ENCODE data around the gene NDUFS6.

Gene NDUFS6

DNA sequence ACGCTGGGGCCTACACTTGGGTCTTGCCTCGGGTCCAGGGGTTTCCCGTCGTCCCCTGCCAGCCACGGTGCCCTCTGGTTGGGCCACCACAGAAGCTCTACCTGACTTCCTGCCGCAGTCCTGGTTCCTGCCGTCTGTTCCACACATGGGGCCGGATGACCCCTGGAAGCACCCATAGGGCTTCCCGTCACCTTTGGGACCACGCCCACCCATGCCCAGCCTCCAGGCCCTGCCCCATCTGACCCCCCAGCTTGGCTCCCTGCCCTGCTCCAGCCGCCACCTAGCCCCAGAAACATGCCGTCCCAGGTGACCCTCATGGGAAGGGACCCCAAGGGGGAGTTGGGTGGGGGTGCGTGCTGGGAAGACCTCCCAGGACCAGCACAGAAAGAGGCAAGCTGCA, 15.2 kb upstream of the NDUFS6 start:
- H3K27me3 ChIP-seq (ENCODE audit: control insufficient read depth, low read length): no peaks in the 10 kb centered on the region
- H4K20me1 ChIP-seq (ENCODE audit: control insufficient read depth, insufficient read depth, low read depth, low read length): no peaks in the 10 kb centered on the region
- H3K27ac ChIP-seq (ENCODE audit: low read depth, low read length): no peak overlapping the region
- TF ChIP-seq, protein P1, sequence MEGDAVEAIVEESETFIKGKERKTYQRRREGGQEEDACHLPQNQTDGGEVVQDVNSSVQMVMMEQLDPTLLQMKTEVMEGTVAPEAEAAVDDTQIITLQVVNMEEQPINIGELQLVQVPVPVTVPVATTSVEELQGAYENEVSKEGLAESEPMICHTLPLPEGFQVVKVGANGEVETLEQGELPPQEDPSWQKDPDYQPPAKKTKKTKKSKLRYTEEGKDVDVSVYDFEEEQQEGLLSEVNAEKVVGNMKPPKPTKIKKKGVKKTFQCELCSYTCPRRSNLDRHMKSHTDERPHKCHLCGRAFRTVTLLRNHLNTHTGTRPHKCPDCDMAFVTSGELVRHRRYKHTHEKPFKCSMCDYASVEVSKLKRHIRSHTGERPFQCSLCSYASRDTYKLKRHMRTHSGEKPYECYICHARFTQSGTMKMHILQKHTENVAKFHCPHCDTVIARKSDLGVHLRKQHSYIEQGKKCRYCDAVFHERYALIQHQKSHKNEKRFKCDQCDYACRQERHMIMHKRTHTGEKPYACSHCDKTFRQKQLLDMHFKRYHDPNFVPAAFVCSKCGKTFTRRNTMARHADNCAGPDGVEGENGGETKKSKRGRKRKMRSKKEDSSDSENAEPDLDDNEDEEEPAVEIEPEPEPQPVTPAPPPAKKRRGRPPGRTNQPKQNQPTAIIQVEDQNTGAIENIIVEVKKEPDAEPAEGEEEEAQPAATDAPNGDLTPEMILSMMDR (IDR thresholded peaks at IDR 0.05; ENCODE audit: low read depth, low read length, poor library complexity, severe bottlenecking): no peak
- TF ChIP-seq EZH2phosphoT487 (IDR thresholded peaks at IDR 0.05; ENCODE audit: borderline replicate concordance, low read length): no peak
- no peaks in the 10 kb centered on the region for H3K9me3 ChIP-seq (ENCODE audit: control insufficient read depth, insufficient read depth, low read length)
- H3F3A ChIP-seq (ENCODE audit: control insufficient read depth, insufficient read depth): peaks cover 18% of the 10 kb centered on the region
- H3K4me1 ChIP-seq (ENCODE audit: control insufficient read depth, low read length): peaks cover 71% of the 10 kb centered on the region
- H3K79me2 ChIP-seq (ENCODE audit: control insufficient read depth, low read length): no peaks in the 10 kb centered on the region
- H3K9me2 ChIP-seq (replicated peaks; ENCODE audit: control insufficient read depth, low read length): no peaks in the 10 kb centered on the region
- H3K4me2 ChIP-seq (ENCODE audit: low read length): no peak overlapping the region
- no peak overlapping the region for H3K4me3 ChIP-seq (ENCODE audit: low read length)
- no peaks in the 10 kb centered on the region for H3K36me3 ChIP-seq (ENCODE audit: control insufficient read depth, low read length)

DNA sequence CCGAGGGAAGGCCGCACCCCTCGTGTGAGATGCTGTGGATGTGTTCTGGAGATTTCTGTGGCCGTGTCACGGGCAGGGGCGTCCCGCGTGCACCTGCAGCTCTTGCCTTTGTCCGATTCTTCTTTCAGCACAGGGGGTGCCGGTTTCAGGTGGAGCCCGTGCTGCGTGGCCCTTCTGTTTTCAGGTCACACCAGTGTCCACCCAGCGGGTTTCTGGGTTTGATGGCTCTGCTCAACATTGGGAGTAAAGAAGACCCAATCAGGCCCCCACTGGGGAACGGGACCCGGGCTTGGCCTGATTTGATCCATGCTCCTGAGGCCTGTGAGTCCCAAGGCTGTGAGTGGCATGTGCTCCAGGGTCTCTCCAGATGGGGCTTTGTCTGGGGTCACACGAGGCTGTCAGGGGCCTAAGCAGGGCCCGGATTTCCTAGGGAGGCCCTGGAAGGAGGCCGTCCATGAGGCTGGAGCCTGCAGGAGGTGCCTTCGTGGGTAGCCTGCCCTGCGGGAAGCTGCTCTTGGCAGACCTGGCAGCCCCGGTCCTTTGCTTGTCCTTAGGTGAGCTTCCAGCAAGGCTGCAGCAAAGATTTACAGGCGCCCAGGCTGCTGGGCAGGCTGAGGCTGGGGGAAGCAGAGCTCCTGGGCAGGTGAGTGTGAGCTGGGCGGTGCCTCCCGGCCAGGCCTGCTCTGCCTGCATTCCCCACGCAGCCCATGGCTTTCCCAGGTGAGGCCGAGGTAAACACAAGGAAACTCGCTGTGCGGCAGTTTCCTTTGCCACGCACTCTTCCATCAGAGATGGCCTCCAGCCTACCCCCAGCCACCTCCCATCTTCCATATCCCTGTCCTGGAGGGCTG, 14.4 kb upstream of the NDUFS6 start:
- Histone ChIP-seq H3K4me3 (ENCODE audit: low read length) (no peak overlapping the region), H3K9me2 (replicated peaks; ENCODE audit: control insufficient read depth, low read length) (no peaks in the 10 kb centered on the region), H3K9me3 (ENCODE audit: control insufficient read depth, insufficient read depth, low read length) (no peaks in the 10 kb centered on the region), H3K4me1 (ENCODE audit: control insufficient read depth, low read length) (peaks cover 71% of the 10 kb centered on the region), H3K27ac (ENCODE audit: low read depth, low read length) (no peak overlapping the region), H3K27me3 (ENCODE audit: control insufficient read depth, low read length) (no peaks in the 10 kb centered on the region), H3K79me2 (ENCODE audit: control insufficient read depth, low read length) (no peaks in the 10 kb centered on the region), H3K4me2 (ENCODE audit: low read length) (no peak overlapping the region), H3K36me3 (ENCODE audit: control insufficient read depth, low read length) (no peaks in the 10 kb centered on the region), H3F3A (ENCODE audit: control insufficient read depth, insufficient read depth) (peaks cover 19% of the 10 kb centered on the region), H4K20me1 (ENCODE audit: control insufficient read depth, insufficient read depth, low read depth, low read length) (no peaks in the 10 kb centered on the region)
- TF ChIP-seq EZH2phosphoT487 (IDR thresholded peaks at IDR 0.05; ENCODE audit: borderline replicate concordance, low read length): no peak
- TF ChIP-seq, protein P1 (IDR thresholded peaks at IDR 0.05; ENCODE audit: low read depth, low read length, poor library complexity, severe bottlenecking): no peak

DNA sequence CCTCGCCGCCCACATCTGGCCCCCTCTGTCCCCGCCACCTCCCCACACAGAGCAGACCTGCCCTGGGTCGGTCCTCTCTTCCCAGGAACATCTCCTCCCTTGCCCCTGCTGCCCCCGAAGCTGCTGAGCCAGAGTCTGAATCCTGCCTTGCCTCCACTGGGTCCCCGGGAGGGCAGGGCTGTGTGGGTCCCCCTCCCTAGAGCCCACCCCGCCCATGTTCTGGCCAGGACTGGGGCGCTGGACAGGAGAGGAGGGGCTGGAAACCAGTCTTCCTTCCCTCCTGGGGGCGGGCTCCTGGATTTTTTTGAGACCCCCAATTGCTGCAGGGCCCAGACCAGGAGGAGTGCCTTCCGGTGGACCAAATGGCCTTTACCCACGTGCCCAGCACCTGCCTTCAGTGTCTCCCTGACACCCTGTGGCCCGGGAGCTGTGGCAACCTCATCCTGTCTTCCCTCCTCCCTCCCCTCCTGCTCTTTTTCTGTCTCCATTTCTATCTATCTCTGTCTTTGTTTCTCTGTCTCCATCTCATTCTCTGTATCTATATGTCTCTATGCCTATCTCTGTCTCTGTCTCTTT, 13.6 kb upstream of the NDUFS6 start:
- no peak overlapping the region for H3K4me2 ChIP-seq (ENCODE audit: low read length)

More for the DNA sequence above, 13.6 kb upstream of the NDUFS6 start:
- TF ChIP-seq, protein P1 (IDR thresholded peaks at IDR 0.05; ENCODE audit: low read depth, low read length, poor library complexity, severe bottlenecking): no peak
- no peak for TF ChIP-seq EZH2phosphoT487 (IDR thresholded peaks at IDR 0.05; ENCODE audit: borderline replicate concordance, low read length)
- Histone ChIP-seq H3K27ac (ENCODE audit: low read depth, low read length) (no peak overlapping the region), H3K36me3 (ENCODE audit: control insufficient read depth, low read length) (no peaks in the 10 kb centered on the region), H3K4me3 (ENCODE audit: low read length) (no peak overlapping the region), H4K20me1 (ENCODE audit: control insufficient read depth, insufficient read depth, low read depth, low read length) (no peaks in the 10 kb centered on the region), H3K27me3 (ENCODE audit: control insufficient read depth, low read length) (no peaks in the 10 kb centered on the region), H3K9me2 (replicated peaks; ENCODE audit: control insufficient read depth, low read length) (no peaks in the 10 kb centered on the region), H3K4me1 (ENCODE audit: control insufficient read depth, low read length) (peaks cover 71% of the 10 kb centered on the region), H3K9me3 (ENCODE audit: control insufficient read depth, insufficient read depth, low read length) (no peaks in the 10 kb centered on the region), H3F3A (ENCODE audit: control insufficient read depth, insufficient read depth) (peaks cover 26% of the 10 kb centered on the region), H3K79me2 (ENCODE audit: control insufficient read depth, low read length) (no peaks in the 10 kb centered on the region)

All from DOHH2 (cell line).